Raji (cell line): ENCODE data around the gene TEX10.

Experiments
- POLR2A ChIP-seq: IDR thresholded peaks from 2 replicates; pipeline ENCODE4 v1.6.1; 2011; ENCODE audit warnings: low read depth, low read length, control low read depth; ENCODE audit not compliant: insufficient read depth

TEX10 gene

DNA sequence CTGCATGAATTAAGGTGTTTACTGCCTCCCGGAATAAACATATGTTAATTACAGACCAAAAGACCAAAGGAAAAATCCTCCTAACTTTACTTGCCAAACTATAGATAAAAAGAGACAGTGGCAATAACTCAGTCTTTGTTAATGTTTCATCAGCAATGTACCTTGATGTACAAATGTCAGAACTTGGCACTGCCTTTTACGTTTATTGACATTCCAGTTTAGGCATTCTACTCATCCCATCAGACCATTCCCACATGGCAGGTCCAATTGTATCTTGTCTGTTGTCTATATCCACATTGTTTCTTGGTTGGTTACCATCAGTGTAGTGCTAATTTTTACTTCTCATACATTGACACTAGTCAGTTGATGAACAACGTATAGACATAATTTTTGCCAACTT, 85.5 kb downstream of the TEX10 start:
- no peak for TF ChIP-seq POLR2A
